ENCODE measurements around the gene DNAAF9.

Gene DNAAF9

GRCh38 chr20:3409417-3409816 is 1.9 kb upstream of the DNAAF9 start:
- DNase-seq, result no peak

DNA sequence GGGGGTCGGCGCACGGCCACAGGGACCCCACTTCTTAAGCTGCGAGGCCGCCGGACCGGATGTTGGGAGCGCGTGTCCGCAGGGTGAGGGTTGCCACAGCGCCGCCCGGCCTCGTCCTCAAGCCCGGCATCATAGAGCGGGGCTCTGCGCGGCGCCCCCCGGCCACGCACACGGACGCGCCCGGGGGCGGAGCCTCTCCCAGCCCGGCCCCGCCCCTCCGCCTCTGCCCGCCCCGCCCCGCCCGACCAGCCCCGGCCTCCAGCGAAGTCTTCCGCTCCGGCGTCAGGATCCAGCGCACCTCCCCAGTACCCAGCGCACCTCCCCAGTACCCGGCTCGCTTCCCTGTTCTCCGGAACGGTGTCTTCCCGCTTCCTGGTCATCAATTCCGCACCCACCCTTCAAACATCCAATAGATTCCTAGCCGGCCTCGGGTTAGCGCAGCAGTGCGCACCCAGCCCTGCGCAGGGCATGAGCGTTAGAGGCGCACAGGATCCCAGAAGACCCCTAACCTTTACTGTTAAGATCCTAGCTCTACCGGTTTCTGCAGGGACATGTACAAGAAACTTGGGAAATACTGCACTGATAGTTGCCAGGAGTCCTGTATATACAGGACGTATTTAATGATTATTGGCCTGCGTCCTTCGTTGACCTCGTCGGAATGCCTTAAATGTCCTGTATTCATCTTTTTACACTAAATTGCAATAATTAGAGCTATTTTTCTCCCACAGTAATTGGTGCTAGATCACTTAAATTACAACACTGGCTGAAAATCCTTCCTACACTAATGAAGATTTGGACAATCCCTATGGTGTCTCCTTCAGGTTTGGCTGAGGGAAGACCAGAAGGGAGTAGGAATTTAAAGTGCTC is 535 bp upstream of the DNAAF9 start:
- peak; percentile 65 to 67 for DNase-seq

DNA sequence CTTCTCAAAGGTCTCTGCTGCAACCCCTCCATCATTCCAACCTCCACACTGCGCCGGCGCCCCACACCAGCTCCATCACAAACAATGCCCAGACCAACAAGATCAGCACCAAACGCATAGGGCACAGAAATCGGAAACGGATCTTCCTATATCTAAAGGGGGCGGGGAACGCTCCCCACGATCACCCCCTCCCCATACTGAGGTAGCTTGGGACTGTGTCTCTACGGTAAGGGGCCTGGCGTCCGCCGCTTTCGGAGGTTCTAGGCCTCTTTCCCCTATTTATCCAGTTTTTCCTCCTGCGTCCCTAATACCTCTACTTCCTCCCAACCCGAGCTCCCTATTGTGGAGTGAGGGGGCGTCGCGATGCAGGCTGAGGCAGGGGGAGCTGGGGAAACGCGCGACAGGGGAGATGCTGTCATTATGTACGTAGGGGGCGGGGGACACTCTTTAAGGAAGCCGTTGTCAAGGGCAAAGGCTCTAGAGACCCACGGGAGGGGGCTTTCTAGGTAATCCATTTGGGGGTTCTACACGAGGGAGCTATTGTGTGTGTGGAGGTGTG is 909 bp downstream of the DNAAF9 start:
- DNase-seq, result no peak

DNA sequence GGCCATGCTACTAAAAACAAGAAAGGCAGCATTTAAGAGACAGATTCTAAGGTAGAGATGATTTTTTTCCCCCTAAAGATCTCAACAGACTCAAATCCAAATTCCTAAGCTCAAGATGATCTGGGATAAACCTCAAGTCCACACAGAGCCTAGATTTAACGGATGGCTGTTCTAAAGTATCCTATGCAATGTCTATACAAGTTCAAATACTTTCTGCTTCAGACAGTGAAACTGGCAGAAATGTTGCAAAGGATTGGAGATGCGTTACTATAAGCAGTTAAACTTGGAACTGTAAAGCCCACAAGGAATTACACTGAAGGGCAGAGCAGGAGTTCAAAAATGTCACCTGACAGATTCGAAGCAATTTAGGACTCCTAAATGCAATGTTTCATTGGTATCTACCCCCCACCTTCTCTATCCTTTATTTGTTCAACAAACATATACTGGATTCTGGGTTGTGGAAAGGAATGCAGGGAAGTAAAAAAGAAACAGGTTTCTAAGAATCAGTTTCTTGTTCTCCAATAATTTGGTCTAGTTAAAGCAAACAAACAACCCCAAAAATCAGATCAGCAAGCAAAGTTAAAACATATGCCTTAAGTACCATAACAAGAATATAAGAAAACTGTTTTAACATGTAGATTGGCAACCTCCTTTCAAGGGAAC is 1.6 kb downstream of the DNAAF9 start:
- no peak for DNase-seq

GRCh38 chr20:3405139-3405538 is 2.3 kb downstream of the DNAAF9 start:
- DNase-seq, result no peak

DNA sequence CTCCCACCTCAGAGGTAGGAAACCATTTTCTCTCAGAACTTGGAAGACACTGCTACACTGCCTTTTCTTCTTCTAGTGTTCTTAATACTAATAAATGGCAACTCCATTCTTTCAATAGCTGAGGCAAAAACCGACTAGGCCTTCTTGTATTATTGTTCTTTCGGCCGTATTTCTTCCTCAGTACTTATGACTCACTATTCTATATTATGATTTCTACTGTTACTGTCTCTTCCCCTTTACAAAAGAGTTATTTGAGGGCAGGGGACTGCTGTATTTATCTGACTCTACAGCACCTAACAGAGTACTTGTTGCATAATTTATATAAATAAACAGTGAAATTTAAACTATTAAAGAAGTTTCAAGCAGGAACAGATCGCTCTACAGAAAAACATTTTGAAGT is 3.1 kb downstream of the DNAAF9 start:
- no peak for DNase-seq

DNA sequence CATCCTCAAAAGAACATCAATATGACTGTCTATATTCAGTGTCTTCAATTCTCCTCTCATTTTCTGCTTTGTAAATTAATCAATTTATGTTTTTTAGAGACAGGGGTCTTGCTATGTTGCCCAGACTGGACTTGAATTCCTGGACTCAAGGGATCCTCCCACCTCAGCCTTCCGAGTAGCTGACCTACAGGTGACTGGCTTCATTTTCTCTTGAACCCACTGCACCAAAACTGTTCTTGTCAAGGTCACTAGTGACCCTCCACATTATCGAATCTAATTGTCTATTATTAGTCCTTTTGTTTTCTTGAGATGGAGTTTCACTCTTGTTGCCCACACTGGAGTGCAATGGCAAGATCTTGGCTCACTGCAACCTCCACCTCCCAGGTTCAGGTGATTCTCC is 3.7 kb downstream of the DNAAF9 start:
- no peak for DNase-seq

- no peak for DNase-seq
Measured at GRCh38 chr20:3402453-3402852, 5.0 kb downstream of the DNAAF9 start.

- no peak for DNase-seq
Measured at GRCh38 chr20:3400260-3401155, 7.0 kb downstream of the DNAAF9 start.

DNA sequence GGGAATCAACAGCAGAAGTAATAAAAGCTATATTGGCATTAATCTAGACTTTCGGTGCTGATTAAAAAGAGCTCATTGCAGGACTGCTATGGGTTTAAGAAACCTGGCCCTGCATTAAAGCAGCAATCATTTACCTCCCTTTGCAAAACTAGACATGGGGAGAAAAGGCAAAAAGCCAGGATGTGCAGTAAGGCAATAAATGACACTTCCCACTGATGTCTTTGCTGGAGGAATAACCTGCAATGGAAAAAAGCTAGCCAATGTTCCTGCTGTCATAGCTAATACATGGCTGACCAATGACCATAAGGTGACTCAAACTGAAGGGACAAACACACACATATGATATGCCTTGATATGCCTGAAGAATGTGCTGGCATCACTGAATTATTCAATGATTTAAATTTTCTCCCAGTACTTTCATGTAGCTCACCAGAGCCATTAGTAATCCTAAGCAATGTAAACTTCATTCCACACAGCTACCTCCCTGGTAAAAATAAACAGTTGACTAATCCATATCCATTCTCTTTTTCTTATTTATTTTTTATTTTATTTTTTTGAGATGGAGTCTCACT is 8.7 kb downstream of the DNAAF9 start:
- no peak for DNase-seq

DNA sequence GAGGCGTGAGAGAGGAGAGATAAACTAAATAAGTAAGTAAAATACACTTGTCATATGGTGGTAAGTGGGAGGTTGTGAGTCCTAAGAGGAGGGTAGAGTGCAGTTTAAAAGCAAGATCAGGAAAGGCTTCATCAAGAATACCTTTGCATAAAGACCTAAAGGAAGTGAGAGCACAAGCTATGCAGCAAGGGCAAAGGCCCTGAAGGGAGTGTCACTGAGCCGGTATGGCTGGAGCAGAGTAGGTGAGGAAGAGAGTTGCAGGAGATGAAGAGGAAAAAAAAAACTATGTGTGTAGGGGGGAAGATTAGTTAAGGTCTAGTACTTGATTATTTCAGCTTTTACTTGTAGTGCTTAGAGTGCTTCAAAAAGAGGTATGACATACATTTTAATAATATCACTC is 11.0 kb downstream of the DNAAF9 start:
- no peak for DNase-seq

GRCh38 chr20:3392756-3393155 is 14.7 kb downstream of the DNAAF9 start:
- no peak for DNase-seq

- DNase-seq, result no peak
Measured at GRCh38 chr20:3390759-3391425, 16.6 kb downstream of the DNAAF9 start.

- no peak for DNase-seq
Measured at GRCh38 chr20:3383878-3384495, 23.5 kb downstream of the DNAAF9 start.

GRCh38 chr20:3382836-3383235 is 24.6 kb downstream of the DNAAF9 start:
- no peak for DNase-seq

GRCh38 chr20:3380228-3381070 is 27.0 kb downstream of the DNAAF9 start:
- DNase-seq, result no peak

- no peak for DNase-seq
Measured at GRCh38 chr20:3378138-3378537, 29.3 kb downstream of the DNAAF9 start.

DNA sequence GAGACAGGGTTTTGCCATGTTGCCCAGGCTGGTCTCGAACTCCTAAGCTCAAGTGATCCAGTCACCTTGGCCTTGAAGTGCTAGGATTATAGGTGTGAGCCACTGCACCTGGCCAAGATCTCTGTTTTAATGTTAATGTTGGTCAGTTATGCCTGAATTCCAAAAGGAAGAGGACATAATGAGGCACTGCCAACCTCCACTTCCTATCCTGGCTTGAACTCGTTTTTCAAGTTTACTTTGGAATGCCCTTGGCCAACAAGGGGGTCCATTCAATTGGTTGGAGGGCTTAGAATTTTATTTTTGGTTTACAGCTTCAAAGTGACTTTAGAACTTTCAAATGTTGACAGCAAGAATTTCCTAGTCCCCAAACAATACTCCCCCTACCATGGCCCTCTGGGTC is 29.8 kb downstream of the DNAAF9 start:
- no peak for DNase-seq

GRCh38 chr20:3374296-3374695 is 33.2 kb downstream of the DNAAF9 start:
- no peak for DNase-seq

DNA sequence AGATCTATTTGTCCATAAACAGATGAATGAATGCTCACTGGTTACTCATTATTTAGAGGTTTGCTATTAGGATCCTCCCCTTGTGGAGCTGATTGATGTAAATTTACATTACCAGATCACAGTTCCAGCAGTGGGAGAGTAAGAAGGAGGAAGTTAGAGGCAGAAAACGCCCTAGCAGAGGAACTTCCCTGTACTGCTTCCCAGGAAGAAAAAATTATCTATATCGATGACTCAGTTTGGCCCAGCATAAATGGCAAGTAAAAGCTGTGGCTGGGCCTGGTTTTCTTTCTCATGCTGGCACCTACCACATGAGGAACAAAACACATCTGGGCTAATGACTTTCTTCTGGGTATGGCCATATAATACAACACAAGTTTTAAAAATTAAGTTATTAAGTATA is 35.7 kb downstream of the DNAAF9 start:
- DNase-seq, result no peak

- no peak for DNase-seq
Measured at GRCh38 chr20:3367089-3367488, 40.4 kb downstream of the DNAAF9 start.

Data from NCI-H187 (cell line).